GM10248 (cell line): ENCODE data around the gene IDH1.

ENCODE experiments used
- CTCF ChIA-PET: fragments of 300-600 bp; sonication (Branson Sonifier 250); formaldehyde crosslinking; extraction: SDS; loops from one replicate; lab custom pipeline; 2021; ENCODE audit warnings: antibody characterized with exemption; lab: Yijun Ruan, JAX
- POLR2A ChIA-PET: fragments of 350-650 bp; sonication (Branson Sonifier 250); formaldehyde crosslinking; extraction: SDS; loops from one replicate; lab custom pipeline; 2020; ENCODE audit warnings: antibody characterized with exemption; lab: Yijun Ruan, JAX
- DNase-seq: peaks from one replicate; pipeline ENCODE4 v3.0.0; 2012; ENCODE audit errors: extremely low spot score
- TF ChIP-seq, protein P1 (sequence below): IDR thresholded peaks from 2 replicates; pipeline ENCODE4 v1.5.1; 2012; ENCODE audit warnings: mild to moderate bottlenecking, low read depth; ENCODE audit errors: extremely low read depth, missing control alignments, control extremely low read depth

IDH1 gene

DNA sequence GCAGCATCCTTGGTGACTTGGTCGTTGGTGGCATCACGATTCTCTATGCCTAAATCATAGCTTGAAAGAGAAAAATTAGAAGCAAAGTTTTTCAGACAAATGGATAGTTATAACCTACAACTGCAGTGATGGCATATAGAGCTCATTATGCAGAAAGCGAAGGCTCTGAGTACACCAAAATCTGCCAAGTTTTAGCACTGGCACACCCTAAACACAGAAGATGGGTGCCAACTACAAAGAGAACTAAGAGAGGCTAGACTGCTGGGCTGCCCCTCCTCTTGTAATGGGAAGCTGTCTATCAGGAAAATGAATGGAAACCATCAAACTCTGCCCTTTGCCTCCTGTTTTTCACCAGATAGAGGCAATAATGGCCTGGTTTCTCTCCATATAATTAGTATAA, 6.3 kb downstream of the IDH1 start:
- CTCF ChIA-PET = interaction anchor here (1.8 kb wide), 1 partner anchor 21 kb away, joined by 4 read pairs; no protein-coding TSS in a partner anchor
- TF ChIP-seq, protein P1, sequence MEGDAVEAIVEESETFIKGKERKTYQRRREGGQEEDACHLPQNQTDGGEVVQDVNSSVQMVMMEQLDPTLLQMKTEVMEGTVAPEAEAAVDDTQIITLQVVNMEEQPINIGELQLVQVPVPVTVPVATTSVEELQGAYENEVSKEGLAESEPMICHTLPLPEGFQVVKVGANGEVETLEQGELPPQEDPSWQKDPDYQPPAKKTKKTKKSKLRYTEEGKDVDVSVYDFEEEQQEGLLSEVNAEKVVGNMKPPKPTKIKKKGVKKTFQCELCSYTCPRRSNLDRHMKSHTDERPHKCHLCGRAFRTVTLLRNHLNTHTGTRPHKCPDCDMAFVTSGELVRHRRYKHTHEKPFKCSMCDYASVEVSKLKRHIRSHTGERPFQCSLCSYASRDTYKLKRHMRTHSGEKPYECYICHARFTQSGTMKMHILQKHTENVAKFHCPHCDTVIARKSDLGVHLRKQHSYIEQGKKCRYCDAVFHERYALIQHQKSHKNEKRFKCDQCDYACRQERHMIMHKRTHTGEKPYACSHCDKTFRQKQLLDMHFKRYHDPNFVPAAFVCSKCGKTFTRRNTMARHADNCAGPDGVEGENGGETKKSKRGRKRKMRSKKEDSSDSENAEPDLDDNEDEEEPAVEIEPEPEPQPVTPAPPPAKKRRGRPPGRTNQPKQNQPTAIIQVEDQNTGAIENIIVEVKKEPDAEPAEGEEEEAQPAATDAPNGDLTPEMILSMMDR = no peak
- POLR2A ChIA-PET = no interaction called here
- no peak for DNase-seq

DNA sequence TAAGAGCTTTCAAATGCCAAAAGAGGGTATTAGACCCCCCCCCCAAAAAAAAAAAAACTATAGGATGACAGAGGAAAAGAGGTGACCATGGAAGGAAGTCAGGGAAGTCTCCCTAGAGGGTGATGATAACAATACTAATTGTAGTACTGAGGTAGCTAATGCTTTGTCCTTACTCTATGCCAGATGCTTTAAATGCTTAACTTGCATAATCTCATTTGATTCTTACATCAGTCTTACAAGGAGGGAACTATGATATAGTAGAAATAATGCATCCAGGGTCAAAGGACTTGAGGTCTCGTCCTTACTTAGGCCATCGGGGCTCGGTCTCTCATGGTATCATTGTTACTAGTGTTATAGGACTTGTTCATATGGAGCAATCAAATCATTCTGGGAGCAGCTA, 9.1 kb downstream of the IDH1 start:
- TF ChIP-seq, protein P1 = no peak
- DNase-seq = no peak
- CTCF ChIA-PET = interaction anchor here (2.0 kb wide), 1 partner anchor 9 kb away, joined by 6 read pairs; no protein-coding TSS in a partner anchor
- POLR2A ChIA-PET = no interaction called here

DNA sequence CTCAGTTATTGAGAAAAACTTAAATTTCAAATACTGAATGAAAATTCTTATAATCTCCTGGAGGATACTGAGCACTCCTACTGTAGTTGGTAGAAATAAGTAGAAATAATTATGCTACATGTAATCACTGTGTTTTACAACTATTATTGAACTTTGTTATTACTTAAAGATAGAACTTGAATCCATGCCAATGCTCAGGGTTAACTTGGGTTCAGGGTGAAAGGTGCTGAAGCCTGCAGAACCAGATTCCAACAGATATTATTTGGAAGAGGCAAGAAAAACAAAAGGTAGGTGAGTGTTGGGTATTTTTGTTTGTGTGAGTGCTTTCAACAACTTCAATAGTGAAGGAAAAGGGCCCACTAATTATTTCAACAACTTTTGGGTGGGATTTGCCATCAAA, 10.4 kb downstream of the IDH1 start:
- ChIA-PET POLR2A (no interaction called here), CTCF (no interaction called here)
- no peak for DNase-seq
- TF ChIP-seq, protein P1 = no peak

DNA sequence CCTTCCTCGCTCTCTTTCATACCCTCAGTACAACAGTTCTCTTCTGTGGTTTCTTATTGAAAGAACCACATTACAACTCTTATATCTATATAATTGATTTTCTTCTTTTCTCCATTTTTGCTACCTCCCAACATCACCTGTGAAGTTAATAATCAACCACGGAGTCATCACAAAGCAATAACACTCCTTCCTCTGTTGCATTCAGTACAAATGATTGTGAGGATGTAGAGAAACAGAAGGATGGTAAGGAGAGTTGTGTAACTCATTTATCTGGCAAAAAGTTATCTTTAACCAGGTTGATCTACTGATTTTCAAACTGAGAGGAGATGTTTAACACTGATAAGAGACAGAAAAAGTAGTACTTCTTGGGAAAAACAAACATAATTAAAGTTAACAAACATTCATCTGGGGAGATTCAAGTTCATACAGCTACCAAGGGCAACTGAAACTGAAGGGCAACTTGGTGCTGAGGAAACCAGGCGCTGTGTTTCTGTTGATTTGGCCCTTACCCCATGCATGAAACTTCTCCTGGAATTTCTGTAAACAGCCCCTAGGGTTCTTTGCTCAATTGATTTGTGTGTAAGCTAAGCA, 14.2 kb downstream of the IDH1 start:
- no peak for DNase-seq
- TF ChIP-seq, protein P1 = no peak
- ChIA-PET POLR2A (no interaction called here), CTCF (interaction anchor here (0.7 to 2.5 kb wide), 5 partner anchors 11 to 66 kb away, joined by 3 to 11 read pairs (median 4); partner anchors contain the start of gene IDH1)

DNA sequence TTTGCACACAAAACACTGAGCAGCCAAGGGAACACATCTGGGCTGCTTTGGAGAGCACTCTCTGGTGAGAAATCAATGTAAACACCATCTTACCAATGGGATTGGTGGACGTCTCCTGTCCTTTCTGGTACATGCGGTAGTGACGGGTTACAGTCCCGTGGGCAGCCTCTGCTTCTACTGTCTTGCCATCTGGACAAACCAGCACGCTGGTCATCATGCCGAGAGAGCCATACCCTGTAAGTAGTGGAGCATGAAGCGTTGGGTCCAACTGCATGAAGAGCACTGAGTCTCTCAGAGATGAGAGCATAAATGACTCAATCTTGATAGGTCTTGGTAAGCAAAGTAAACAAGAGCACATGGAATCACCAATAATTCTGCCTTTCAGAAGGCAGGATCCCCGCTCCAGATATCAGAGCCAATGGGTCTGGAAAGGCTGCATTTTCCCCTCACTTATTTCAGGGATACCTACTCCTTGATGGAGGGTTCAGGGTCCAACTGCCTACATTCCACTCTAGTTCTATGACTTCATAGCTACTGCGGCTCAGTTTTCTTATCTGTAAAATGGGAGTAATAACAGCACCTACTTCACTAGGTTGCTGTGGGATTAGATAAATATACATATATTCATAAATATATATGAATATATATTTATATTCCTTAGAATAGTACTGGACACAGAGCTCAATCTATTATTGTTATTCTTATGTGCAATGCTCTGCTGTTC, 14.9 kb downstream of the IDH1 start:
- TF ChIP-seq, protein P1 = no peak
- ChIA-PET CTCF (interaction anchor here (0.7 to 2.5 kb wide), 3 partner anchors 10 to 65 kb away, joined by 3 to 11 read pairs (median 3); partner anchors contain the start of gene IDH1), POLR2A (no interaction called here)
- DNase-seq = no peak

DNA sequence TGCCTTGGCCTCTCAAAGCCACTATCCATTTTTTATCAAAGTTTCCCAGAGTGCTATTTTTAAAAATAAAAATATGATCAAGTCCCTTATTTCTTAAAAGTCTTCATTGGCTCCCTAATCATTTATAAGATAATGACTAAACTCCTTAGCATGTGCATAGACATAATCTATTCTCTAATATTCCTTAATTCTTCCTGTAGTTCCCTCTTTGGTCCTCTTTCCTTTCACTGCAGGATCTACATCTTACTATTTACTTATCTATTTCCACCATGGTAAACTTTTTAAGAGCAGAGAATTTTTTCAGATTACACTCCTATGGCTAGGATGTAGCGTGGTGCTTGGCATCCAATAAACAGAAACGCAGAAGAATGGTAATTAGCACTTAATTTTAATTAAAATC, 19.0 kb downstream of the IDH1 start:
- ChIA-PET POLR2A (no interaction called here), CTCF (interaction anchor here (1.5 to 2.1 kb wide), 3 partner anchors 10 to 17 kb away, joined by 4 to 6 read pairs (median 5); no protein-coding TSS in a partner anchor)
- TF ChIP-seq, protein P1 = no peak
- DNase-seq = no peak
